PC-9 (cell line): ENCODE data around the gene ZNF160.

Experiments used
- EZH2 ChIP-seq: fragments of 200-600 bp; sonication (generic); IDR thresholded peaks from 2 replicates; pipeline ENCODE4 v1.8.0; 2017; ENCODE audit warnings: antibody characterized with exemption, low read depth
- TF ChIP-seq, protein P1 (sequence below): fragments of 200-600 bp; sonication (generic); conservative IDR thresholded peaks from 2 replicates; pipeline ENCODE4 v1.6.1; 2017; ENCODE audit warnings: mixed run types, antibody characterized with exemption, mild to moderate bottlenecking, moderate library complexity

DNA sequence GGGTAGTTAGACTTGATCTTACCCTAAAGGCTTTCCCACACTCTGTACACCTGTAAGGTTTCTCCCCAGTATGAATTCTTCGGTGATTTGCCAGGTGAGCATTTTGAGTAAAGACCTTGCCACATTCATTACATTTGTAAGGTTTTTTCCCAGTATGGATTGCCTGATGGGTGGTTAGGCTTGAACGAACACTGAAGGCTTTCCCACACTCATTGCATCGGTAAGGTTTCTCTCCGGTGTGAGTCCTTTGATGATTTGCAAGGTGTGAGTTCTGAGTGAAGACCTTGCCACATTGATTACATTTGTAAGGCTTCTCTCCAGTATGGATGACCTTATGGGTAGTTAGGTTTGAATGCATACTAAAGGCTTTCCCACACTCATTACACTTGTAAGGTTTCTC, 35.0 kb downstream of the ZNF160 start:
- TF ChIP-seq, protein P1, sequence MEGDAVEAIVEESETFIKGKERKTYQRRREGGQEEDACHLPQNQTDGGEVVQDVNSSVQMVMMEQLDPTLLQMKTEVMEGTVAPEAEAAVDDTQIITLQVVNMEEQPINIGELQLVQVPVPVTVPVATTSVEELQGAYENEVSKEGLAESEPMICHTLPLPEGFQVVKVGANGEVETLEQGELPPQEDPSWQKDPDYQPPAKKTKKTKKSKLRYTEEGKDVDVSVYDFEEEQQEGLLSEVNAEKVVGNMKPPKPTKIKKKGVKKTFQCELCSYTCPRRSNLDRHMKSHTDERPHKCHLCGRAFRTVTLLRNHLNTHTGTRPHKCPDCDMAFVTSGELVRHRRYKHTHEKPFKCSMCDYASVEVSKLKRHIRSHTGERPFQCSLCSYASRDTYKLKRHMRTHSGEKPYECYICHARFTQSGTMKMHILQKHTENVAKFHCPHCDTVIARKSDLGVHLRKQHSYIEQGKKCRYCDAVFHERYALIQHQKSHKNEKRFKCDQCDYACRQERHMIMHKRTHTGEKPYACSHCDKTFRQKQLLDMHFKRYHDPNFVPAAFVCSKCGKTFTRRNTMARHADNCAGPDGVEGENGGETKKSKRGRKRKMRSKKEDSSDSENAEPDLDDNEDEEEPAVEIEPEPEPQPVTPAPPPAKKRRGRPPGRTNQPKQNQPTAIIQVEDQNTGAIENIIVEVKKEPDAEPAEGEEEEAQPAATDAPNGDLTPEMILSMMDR, result no peak
- TF ChIP-seq EZH2, result no peak
